Calu3 (cell line): ENCODE data around the gene CKMT2. TPM values are rescaled to one million over a fixed set of nuclear protein-coding genes. Genes with fewer than 3 reads are reported as not detected.

Experiments used
- BruUV-seq: library from RNA; stranded (reverse); fragments of 400-500 nt; replicated peaks from 2 replicates; lab custom pipeline; 2021; lab: Mats Ljungman, UMichigan
- CTCF ChIA-PET: fragments of 300-600 bp; sonication (Branson Sonifier 250); formaldehyde crosslinking; loops from one replicate; lab custom pipeline; 2022; ENCODE audit warnings: antibody characterized with exemption; lab: Charles Lee
- DNase-seq: peaks from one replicate; pipeline ENCODE4 v3.0.0; 2022
- H3K27ac Mint-ChIP-seq: one replicate; pipeline ENCODE4 v1.8.0; 2022; ENCODE audit warnings: mixed read lengths; ENCODE audit not compliant: unreplicated experiment
- H3K27me3 Mint-ChIP-seq: one replicate; pipeline ENCODE4 v1.8.0; 2022; ENCODE audit warnings: mixed read lengths; ENCODE audit not compliant: unreplicated experiment
- H3K36me3 Mint-ChIP-seq: one replicate; pipeline ENCODE4 v1.8.0; 2022; ENCODE audit warnings: mild to moderate bottlenecking, moderate library complexity, mixed read lengths; ENCODE audit not compliant: insufficient read depth, unreplicated experiment
- H3K4me1 Mint-ChIP-seq: one replicate; pipeline ENCODE4 v1.8.0; 2022; ENCODE audit warnings: mild to moderate bottlenecking, low read depth, mixed read lengths; ENCODE audit not compliant: unreplicated experiment
- H3K4me3 Mint-ChIP-seq: one replicate; pipeline ENCODE4 v1.8.0; 2022; ENCODE audit warnings: mild to moderate bottlenecking, low read depth, moderate library complexity, mixed read lengths; ENCODE audit not compliant: unreplicated experiment
- H3K9me3 Mint-ChIP-seq: one replicate; pipeline ENCODE4 v1.8.0; 2022; ENCODE audit warnings: low read depth, mixed read lengths; ENCODE audit not compliant: unreplicated experiment
- CTCF ChIP-seq: fragments of 200-600 bp; IDR thresholded peaks from one replicate; pipeline ENCODE4 v1.8.0; 2022; ENCODE audit warnings: antibody characterized with exemption; ENCODE audit not compliant: unreplicated experiment
- intact Hi-C: fragments of 100-400 bp; cut with micrococcal nuclease; formaldehyde crosslinking; loops from one replicate; pipeline ENCODE4 v1.10.0; 2022; ENCODE audit not compliant: unreplicated experiment
- total RNA-seq: library from RNA; stranded (reverse); gene quantifications from 2 replicates; pipeline ENCODE4 v1.2.3, GENCODE V29; 2022

CKMT2 gene
- total RNA-seq, 1 experiment from 2014 or later: not detected

- no peak for TF ChIP-seq CTCF
- intact Hi-C loops: no loop called here
- Mint-ChIP-seq H3K4me1 (no peaks in the 10 kb centered on the region), H3K4me3 (no peak overlapping the region), H3K36me3 (peaks cover 8% of the 10 kb centered on the region), H3K27me3 (no peaks in the 10 kb centered on the region), H3K9me3 (no peaks in the 10 kb centered on the region), H3K27ac (no peak overlapping the region)
- CTCF ChIA-PET: no interaction called here
- BruUV-seq: no TSS peak
- no peak for DNase-seq
Measured at GRCh38 chr5:81314581-81314980, 81.5 kb downstream of the CKMT2 start.

- no peaks in the 10 kb centered on the region for H3K27me3 Mint-ChIP-seq
- H3K4me3 Mint-ChIP-seq: no peak overlapping the region
- intact Hi-C loops: no loop called here
- CTCF ChIA-PET: no interaction called here
- no peak for DNase-seq
- no TSS peak for BruUV-seq
- no peak overlapping the region for H3K27ac Mint-ChIP-seq
- no peaks in the 10 kb centered on the region for H3K9me3 Mint-ChIP-seq
- no peaks in the 10 kb centered on the region for H3K4me1 Mint-ChIP-seq
- no peak for TF ChIP-seq CTCF
- peaks cover 5% of the 10 kb centered on the region for H3K36me3 Mint-ChIP-seq
Measured at GRCh38 chr5:81315336-81315735, 82.2 kb downstream of the CKMT2 start.

- no peak for TF ChIP-seq CTCF
- CTCF ChIA-PET: no interaction called here
- intact Hi-C loops: no loop called here
- no peak for DNase-seq
- H3K36me3 Mint-ChIP-seq: peaks cover 5% of the 10 kb centered on the region
- no peak overlapping the region for H3K4me3 Mint-ChIP-seq
- no peaks in the 10 kb centered on the region for H3K9me3 Mint-ChIP-seq
- H3K27me3 Mint-ChIP-seq: no peaks in the 10 kb centered on the region
- no peaks in the 10 kb centered on the region for H3K4me1 Mint-ChIP-seq
- H3K27ac Mint-ChIP-seq: no peak overlapping the region
- BruUV-seq: TSS peak; percentile 7
Measured at GRCh38 chr5:81315830-81316229, 82.7 kb downstream of the CKMT2 start.

Other genes starting within 250 kb of the CKMT2 start
- 34.9 and 36.1 TPM in 2 replicates for gene ZCCHC9, start 68.3 kb downstream of the CKMT2 start, total RNA-seq
- 0.87 TPM in 1 of 2 replicates, not detected in the other for gene ACOT12, start 160.8 kb downstream of the CKMT2 start, total RNA-seq